BE2C (cell line): ENCODE data around the gene MINDY4B.
A peak's percentile ranks its signal among the peaks of the same experiment; 100 is the strongest.

ENCODE experiments used
- DNase-seq: peaks from one replicate; pipeline ENCODE4 v3.0.0-alpha.2; 2020
- H3K27me3 ChIP-seq: fragments of 250-450 bp; sonication (Bioruptor Pico); 2 replicates; pipeline ENCODE4 v1.5.1; 2020; ENCODE audit warnings: mild to moderate bottlenecking
- H3K36me3 ChIP-seq: fragments of 250-450 bp; sonication (Bioruptor Pico); 2 replicates; pipeline ENCODE4 v1.5.1; 2020; ENCODE audit warnings: mild to moderate bottlenecking
- H3K4me1 ChIP-seq: fragments of 250-450 bp; sonication (Bioruptor Pico); 2 replicates; pipeline ENCODE4 v1.5.1; 2020
- H3K4me3 ChIP-seq: 2 replicates; pipeline ENCODE4 v1.5.1; 2011; ENCODE audit warnings: low read depth, low read length
- H3K9me3 ChIP-seq: fragments of 250-450 bp; sonication (Bioruptor Pico); 2 replicates; pipeline ENCODE4 v1.5.1; 2020
- CTCF ChIP-seq: IDR thresholded peaks from 2 replicates; pipeline ENCODE4 v1.5.1; 2012; ENCODE audit warnings: mild to moderate bottlenecking, low read depth, low read length

The MINDY4B gene

GRCh38 chr3:150906461-150906860 is 1.2 kb upstream of the MINDY4B start:
- Histone ChIP-seq H3K4me1 (no peaks in the 10 kb centered on the region), H3K36me3 (no peaks in the 10 kb centered on the region), H3K4me3 (no peak overlapping the region), H3K9me3 (no peaks in the 10 kb centered on the region), H3K27me3 (peaks cover 50% of the 10 kb centered on the region)
- no peak for TF ChIP-seq CTCF
- DNase-seq: no peak

GRCh38 chr3:150905746-150906145 is 507 bp upstream of the MINDY4B start:
- Histone ChIP-seq H3K4me3 (no peak overlapping the region), H3K27me3 (peaks cover 45% of the 10 kb centered on the region), H3K36me3 (no peaks in the 10 kb centered on the region), H3K4me1 (no peaks in the 10 kb centered on the region), H3K9me3 (no peaks in the 10 kb centered on the region)
- DNase-seq: no peak
- TF ChIP-seq CTCF: no peak

GRCh38 chr3:150902988-150903387 is 2.3 kb downstream of the MINDY4B start:
- no peaks in the 10 kb centered on the region for H3K36me3 ChIP-seq
- no peak for TF ChIP-seq CTCF
- H3K4me3 ChIP-seq: no peak overlapping the region
- H3K9me3 ChIP-seq: no peaks in the 10 kb centered on the region
- no peak for DNase-seq
- peaks cover 23% of the 10 kb centered on the region for H3K27me3 ChIP-seq
- no peaks in the 10 kb centered on the region; the same call in 1 of the 2 replicates for H3K4me1 ChIP-seq

- peaks cover 22% of the 10 kb centered on the region for H3K27me3 ChIP-seq
Measured at GRCh38 chr3:150901793-150902192, 3.4 kb downstream of the MINDY4B start.

GRCh38 chr3:150899141-150899540 is 6.1 kb downstream of the MINDY4B start:
- peaks cover 5% of the 10 kb centered on the region for H3K27me3 ChIP-seq
- TF ChIP-seq CTCF: no peak

More at GRCh38 chr3:150901793-150902192, 3.4 kb downstream of the MINDY4B start:
- Histone ChIP-seq H3K9me3 (no peaks in the 10 kb centered on the region), H3K36me3 (no peaks in the 10 kb centered on the region), H3K4me3 (no peak overlapping the region), H3K4me1 (no peaks in the 10 kb centered on the region; the same call in 1 of the 2 replicates)
- TF ChIP-seq CTCF: no peak
- no peak for DNase-seq

GRCh38 chr3:150898046-150898754 is 7.0 kb downstream of the MINDY4B start:
- Histone ChIP-seq H3K36me3 (no peaks in the 10 kb centered on the region), H3K27me3 (peaks cover 3% of the 10 kb centered on the region), H3K4me3 (no peak overlapping the region), H3K4me1 (no peaks in the 10 kb centered on the region; the same call in 1 of the 2 replicates), H3K9me3 (no peaks in the 10 kb centered on the region)
- no peak for TF ChIP-seq CTCF
- DNase-seq: peak; percentile 13

More at GRCh38 chr3:150899141-150899540, 6.1 kb downstream of the MINDY4B start:
- H3K36me3 ChIP-seq: no peaks in the 10 kb centered on the region
- no peaks in the 10 kb centered on the region for H3K9me3 ChIP-seq
- no peaks in the 10 kb centered on the region; the same call in 1 of the 2 replicates for H3K4me1 ChIP-seq
- no peak overlapping the region for H3K4me3 ChIP-seq
- no peak for DNase-seq
